ENCODE results near the gene CRELD1. TPM values are rescaled to one million over a fixed set of nuclear protein-coding genes. Genes with fewer than 3 reads are reported as not detected.

Gene CRELD1
- total and polyA plus RNA-seq, 10 of the 15 experiments (the other 5 are each of a cell fraction or from before 2014, with no cell fraction given) = 1.3 to 15.9 (median 8.8) TPM

- no TSS peak for BruUV-seq (replicated peaks)
- RAD21 ChIA-PET (ENCODE audit: unreplicated experiment) = no interaction called here
- no peaks in the 10 kb centered on the region for H4K20me1 ChIP-seq (ENCODE audit: control insufficient read depth, insufficient read depth)
- no peaks in the 10 kb centered on the region for H3K36me3 ChIP-seq (ENCODE audit: control insufficient read depth in 2 of 2, insufficient read depth in 2 of 2, low read length in 1 of 2)
- POLR2A ChIA-PET = interaction anchor here (1.5 kb wide), 1 partner anchor 19 kb away, joined by 3 read pairs; no protein-coding TSS in a partner anchor
- H3K79me2 ChIP-seq (ENCODE audit: control insufficient read depth, insufficient read depth, low read length) = no peaks in the 10 kb centered on the region
- DNase-seq (ENCODE audit: low read depth, low spot score) (no peak), FAIRE-seq (no peak), ATAC-seq (no peak)
- H3K9me3 ChIP-seq (replicated peaks; ENCODE audit: control insufficient read depth, insufficient read depth, low read length) = no peaks in the 10 kb centered on the region
- TF ChIP-seq MYB (IDR thresholded peaks at IDR 0.05; ENCODE audit: borderline replicate concordance, low read depth, low read length) = no peak
- TF ChIP-seq RUNX3 (IDR thresholded peaks at IDR 0.05; ENCODE audit: low read length) = 0 out of 2 replicates have a peak, but pooled peaks have one; percentile 16
- no peak for TF ChIP-seq POLR2A (IDR thresholded peaks at IDR 0.05; ENCODE audit: low read depth, low read length)
- in situ Hi-C loops (cut with MboI) (no loop called here), intact Hi-C loops (cut with micrococcal nuclease; ENCODE audit: unreplicated experiment) (no loop called here)
- H3K4me1 ChIP-seq (ENCODE audit: control insufficient read depth, insufficient read depth, low read length) = peaks cover 17% of the 10 kb centered on the region
- SMC1A ChIA-PET (ENCODE audit: uncharacterized antibody, unreplicated experiment) = interaction anchor here (0.6 to 2.0 kb wide), 5 partner anchors 10 to 292 kb away, joined by 3 to 6 read pairs (median 3); no protein-coding TSS in a partner anchor
- no peak overlapping the region for H3K4me3 ChIP-seq
- H3K27me3 ChIP-seq (replicated peaks in 1 of 2; ENCODE audit: control insufficient read depth in 2 of 2, insufficient read depth in 2 of 2, low read length in 1 of 2) = peaks cover 0 to 2% of the 10 kb centered on the region in 2 experiments; a peak in 1 of 4 replicates
- no peak overlapping the region for H2AFZ ChIP-seq (ENCODE audit: control insufficient read depth, low read depth, low read length)
- H3K4me2 ChIP-seq (ENCODE audit: control insufficient read depth, insufficient read depth) = no peak overlapping the region
- 71% methylated on average over 8 of the region's 8 CpGs for WGBS (ENCODE audit: insufficient coverage, insufficient replicate concordance, low lambda C conversion rate, missing lambda C conversion rate)
- no peak overlapping the region for H3K27ac ChIP-seq (ENCODE audit: control insufficient read depth, insufficient read depth)
- H3K9ac ChIP-seq (ENCODE audit: control insufficient read depth, insufficient read depth, low read length) = no peak overlapping the region
- CTCF ChIA-PET = interaction anchor here (1.4 to 1.8 kb wide), 3 partner anchors 18 to 410 kb away, joined by 3 to 5 read pairs (median 4); partner anchors contain the start of gene RPUSD3
Measured at GRCh38 chr3:9911863-9912262, 21.8 kb upstream of the CRELD1 start.

GRCh38 chr3:9912294-9912935 lies 21.2 kb upstream of the CRELD1 start:
- no peak for ATAC-seq
- H3K9ac ChIP-seq (ENCODE audit: control insufficient read depth, insufficient read depth, low read length) = no peak overlapping the region
- H3K9me3 ChIP-seq (replicated peaks; ENCODE audit: control insufficient read depth, insufficient read depth, low read length) = no peaks in the 10 kb centered on the region
- no peak overlapping the region for H2AFZ ChIP-seq (ENCODE audit: control insufficient read depth, low read depth, low read length)
- no peak for FAIRE-seq
- WGBS (ENCODE audit: insufficient coverage, insufficient replicate concordance, low lambda C conversion rate, missing lambda C conversion rate) = 37% methylated on average over 7 of the region's 7 CpGs
- in situ Hi-C loops (cut with MboI) (no loop called here), intact Hi-C loops (cut with micrococcal nuclease; ENCODE audit: unreplicated experiment) (no loop called here)
- ChIA-PET POLR2A (interaction anchor here (1.5 kb wide), 1 partner anchor 18 kb away, joined by 3 read pairs; no protein-coding TSS in a partner anchor), CTCF (interaction anchor here (1.4 to 4.4 kb wide), 4 partner anchors 19 to 409 kb away, joined by 3 to 31 read pairs (median 4); partner anchors contain the start of genes CRELD1 and RPUSD3), SMC1A (ENCODE audit: uncharacterized antibody, unreplicated experiment) (interaction anchor here (1.2 to 2.0 kb wide), 4 partner anchors 10 to 43 kb away, joined by 3 to 6 read pairs (median 4); no protein-coding TSS in a partner anchor), RAD21 (ENCODE audit: unreplicated experiment) (interaction anchor here (0.6 kb wide), 1 partner anchor 447 kb away, joined by 3 read pairs; no protein-coding TSS in a partner anchor)
- H3K4me2 ChIP-seq (ENCODE audit: control insufficient read depth, insufficient read depth) = no peak overlapping the region
- no peaks in the 10 kb centered on the region for H4K20me1 ChIP-seq (ENCODE audit: control insufficient read depth, insufficient read depth)
- H3K4me3 ChIP-seq = no peak overlapping the region
- H3K27ac ChIP-seq (ENCODE audit: control insufficient read depth, insufficient read depth) = no peak overlapping the region
- no TSS peak for BruUV-seq (replicated peaks)
- H3K27me3 ChIP-seq (replicated peaks in 1 of 2; ENCODE audit: control insufficient read depth in 2 of 2, insufficient read depth in 2 of 2, low read length in 1 of 2) = peaks cover 0 to 2% of the 10 kb centered on the region in 2 experiments; a peak in 1 of 4 replicates
- no peaks in the 10 kb centered on the region for H3K36me3 ChIP-seq (ENCODE audit: control insufficient read depth in 2 of 2, insufficient read depth in 2 of 2, low read length in 1 of 2)
- H3K79me2 ChIP-seq (ENCODE audit: control insufficient read depth, insufficient read depth, low read length) = no peaks in the 10 kb centered on the region
- H3K4me1 ChIP-seq (ENCODE audit: control insufficient read depth, insufficient read depth, low read length) = peaks cover 18% of the 10 kb centered on the region
- no peak for DNase-seq (ENCODE audit: low read depth, low spot score)
- TF ChIP-seq ZNF207 (IDR thresholded peaks at IDR 0.05; ENCODE audit: borderline replicate concordance) (no peak), FOXM1 (IDR thresholded peaks at IDR 0.05; ENCODE audit: low read depth, low read length) (no peak), SPI1 (IDR thresholded peaks at IDR 0.05; ENCODE audit: borderline replicate concordance, insufficient read depth, low read depth, low read length) (no peak), PKNOX1 (IDR thresholded peaks at IDR 0.05) (no peak), ZNF687 (IDR thresholded peaks at IDR 0.05) (no peak), RAD51 (IDR thresholded peaks at IDR 0.05) (no peak), KDM1A (IDR thresholded peaks at IDR 0.05; ENCODE audit: borderline replicate concordance) (no peak), RCOR1 (conservative IDR thresholded peaks at IDR 0.05; ENCODE audit: low read depth, low read length) (no peak)
